GM18502 (cell line): ENCODE measurements around the gene USB1.

ENCODE experiments used
- ATAC-seq: cut with Tn5 transposase; IDR thresholded peaks from one replicate; pipeline ENCODE4 v1.9.1; 2021; ENCODE audit warnings: mild to moderate bottlenecking; ENCODE audit not compliant: unreplicated experiment, poor library complexity

Gene USB1, protein sequence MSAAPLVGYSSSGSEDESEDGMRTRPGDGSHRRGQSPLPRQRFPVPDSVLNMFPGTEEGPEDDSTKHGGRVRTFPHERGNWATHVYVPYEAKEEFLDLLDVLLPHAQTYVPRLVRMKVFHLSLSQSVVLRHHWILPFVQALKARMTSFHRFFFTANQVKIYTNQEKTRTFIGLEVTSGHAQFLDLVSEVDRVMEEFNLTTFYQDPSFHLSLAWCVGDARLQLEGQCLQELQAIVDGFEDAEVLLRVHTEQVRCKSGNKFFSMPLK

DNA sequence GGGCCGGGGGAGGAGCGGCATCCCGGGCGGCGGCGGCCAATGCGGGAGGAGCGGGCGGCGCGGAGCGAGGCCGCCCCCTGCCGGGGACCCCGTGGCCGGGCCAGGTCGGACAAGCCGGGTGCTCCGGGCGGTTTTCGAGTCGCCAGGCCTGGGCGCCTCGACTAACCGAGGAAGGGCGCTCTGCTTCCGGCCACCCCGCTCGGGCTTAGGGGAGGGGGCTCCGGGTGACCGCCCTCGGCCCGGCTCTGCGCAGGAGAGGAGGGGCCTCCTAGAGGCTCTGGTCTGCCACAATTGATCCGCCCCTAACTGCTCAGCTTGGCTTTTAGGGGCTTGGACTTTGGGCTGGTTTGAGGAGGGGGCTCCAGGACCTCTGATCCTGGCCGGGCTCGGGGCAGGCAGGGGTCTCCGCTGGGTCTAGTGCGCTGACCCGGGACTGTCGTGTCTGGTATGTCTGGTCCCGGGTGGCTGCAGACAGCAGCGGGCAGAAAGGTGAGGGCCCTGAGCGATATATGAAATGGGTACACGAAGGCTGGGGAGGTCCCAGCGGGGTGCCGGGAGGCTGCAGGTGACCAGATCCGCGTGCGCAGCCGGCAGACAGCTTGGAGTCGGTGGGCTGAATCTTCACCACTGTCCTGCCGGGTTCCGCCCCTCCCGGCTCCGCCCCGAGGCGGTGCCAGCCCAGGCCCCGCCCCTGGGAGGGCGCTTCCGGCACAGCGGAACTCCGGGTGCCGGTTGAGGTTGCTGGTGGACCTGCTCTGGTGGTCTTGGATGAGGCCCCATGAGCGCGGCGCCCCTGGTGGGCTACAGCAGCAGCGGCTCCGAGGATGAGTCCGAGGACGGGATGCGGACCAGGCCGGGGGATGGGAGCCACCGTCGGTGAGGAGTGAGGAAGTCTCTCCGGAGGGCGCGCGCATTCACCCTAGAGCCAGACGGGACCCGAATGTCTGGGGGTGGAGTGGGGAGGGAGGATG, at the start of gene USB1:
Gene USB1, plus strand, starts transcription at position 702 of the 971 bp plus-strand sequence. Its CDS starts 77 bp downstream, at position 779.
- peak; percentile 83 for ATAC-seq

DNA sequence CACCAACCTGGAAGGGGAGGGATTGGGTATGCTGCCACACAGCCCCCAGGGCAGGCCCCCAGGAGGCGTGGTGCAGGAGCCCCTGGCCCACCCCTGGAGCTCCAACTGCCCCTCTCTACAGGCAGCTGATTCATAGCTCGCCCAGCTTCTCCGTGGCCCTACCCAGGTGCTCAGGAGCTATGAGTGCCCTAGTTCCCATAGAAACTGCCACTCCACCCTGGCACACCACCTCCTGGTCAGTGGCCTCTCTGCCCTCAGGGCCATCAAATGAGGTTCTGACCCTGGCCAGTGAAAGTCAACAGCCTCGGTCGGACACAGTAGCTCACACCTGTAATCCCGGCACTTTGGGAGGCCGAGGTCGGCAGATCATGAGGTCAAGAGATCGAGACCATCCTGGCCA, 48.3 kb upstream of the USB1 start:
- no peak for ATAC-seq

DNA sequence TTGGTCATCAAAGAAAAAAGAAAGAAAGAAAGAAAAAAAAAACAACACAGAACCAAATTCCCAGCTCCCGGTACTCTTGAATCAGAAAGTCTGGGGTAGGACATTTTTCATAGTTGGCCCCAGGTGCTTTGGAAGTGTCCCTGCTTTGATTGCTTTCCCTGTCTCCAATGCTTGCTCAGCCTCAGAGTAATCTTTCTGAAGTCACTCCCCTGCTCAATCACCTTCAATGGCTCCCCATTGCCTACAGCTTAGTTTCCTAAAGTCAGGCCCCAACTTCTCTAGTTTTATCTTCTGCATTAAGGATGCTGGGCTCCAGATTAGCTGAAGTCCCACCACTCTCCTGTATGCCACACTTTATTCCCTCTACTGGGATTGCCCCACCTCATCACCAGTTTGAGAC, 47.4 kb upstream of the USB1 start:
- no peak for ATAC-seq

DNA sequence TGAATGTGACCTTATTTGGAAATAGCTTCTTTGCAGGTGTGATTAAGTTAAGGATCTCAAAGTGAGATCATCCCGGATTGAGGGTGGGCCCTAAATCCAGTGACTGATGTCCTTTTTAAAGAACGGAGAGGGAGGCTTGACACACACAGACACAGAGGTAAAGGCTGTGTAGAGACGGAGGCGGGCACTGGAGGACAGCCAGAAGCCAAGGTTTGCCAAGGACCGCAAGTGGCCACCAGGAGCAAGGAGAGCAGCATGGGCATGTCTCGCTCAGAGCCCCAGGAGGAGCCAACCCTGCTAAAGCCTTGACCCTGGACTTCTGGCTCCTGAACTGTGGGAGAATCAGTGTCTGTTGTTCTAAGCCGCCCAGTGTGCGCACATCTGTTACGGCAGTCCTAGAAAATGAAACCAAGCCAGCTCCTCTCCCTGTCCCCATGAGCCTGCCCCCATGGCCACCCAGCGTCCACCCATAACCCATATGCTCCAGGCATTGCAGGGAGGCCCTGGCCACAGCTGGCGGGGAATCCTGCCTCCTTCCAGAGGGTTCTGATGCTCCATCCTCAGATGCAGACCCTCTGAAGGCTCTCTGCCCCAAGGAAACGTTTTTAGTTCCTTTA, 45.5 kb upstream of the USB1 start:
- ATAC-seq, result no peak

DNA sequence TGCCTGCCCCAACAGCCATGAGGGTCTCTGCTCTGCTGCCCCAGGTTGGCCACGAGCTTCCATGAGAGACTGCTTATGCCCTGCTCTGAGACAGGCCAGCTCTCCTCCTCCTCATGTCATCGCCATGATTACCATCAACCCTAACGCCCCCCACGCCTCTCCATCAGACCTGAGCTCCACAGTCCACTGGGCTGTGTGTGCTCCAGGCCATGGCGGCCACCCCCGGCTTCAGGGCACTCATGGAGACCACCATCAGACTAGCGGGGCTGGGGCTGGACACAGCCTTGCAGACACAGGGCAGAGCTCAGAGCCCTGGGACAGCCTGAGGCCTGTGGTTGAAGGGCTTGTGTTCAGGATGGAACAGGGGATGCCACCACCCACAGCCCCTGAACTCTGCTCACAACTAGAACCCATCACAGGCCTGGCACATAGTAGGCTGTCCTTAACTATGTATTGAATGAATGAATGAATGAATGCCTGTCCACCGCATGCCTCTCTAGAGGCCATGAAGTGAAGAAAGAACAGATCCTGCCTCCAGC, 44.9 kb upstream of the USB1 start:
- ATAC-seq, result no peak

DNA sequence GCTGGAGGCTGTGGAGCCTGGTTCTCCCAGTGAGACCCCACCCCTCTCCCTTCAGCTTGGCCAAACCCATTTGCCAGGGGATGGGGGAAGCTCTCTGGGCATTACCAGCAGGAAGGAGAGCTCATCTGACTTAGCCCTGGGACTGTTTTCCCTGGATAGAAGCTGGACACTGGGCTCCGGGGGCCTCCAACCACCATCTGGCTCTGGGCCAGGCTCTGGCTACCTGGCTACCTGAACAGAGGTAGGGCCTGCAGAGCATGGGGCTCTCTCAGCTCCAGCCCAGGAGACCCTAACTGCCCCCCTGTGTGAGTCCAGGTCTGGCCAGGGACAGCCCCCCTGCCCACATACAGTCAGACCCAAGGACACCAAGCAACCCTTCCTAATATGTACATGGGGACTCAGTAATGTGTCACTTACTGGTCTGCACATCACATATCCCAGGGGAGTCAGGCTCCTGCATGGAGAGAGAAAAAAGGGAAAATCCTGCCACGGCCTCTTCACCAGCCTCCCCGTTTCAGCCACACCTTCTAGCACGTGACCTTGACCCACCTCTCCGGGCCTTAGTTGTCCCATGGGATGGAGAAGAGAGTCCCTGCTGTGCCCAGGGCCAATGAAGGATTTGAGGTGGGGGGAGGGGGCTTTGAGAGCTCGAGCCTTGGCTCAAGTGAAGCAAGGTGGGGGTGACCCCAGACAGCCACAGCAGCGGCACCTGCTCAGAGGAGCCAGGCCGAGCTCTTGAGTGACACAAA, 44.1 kb upstream of the USB1 start:
- no peak for ATAC-seq

DNA sequence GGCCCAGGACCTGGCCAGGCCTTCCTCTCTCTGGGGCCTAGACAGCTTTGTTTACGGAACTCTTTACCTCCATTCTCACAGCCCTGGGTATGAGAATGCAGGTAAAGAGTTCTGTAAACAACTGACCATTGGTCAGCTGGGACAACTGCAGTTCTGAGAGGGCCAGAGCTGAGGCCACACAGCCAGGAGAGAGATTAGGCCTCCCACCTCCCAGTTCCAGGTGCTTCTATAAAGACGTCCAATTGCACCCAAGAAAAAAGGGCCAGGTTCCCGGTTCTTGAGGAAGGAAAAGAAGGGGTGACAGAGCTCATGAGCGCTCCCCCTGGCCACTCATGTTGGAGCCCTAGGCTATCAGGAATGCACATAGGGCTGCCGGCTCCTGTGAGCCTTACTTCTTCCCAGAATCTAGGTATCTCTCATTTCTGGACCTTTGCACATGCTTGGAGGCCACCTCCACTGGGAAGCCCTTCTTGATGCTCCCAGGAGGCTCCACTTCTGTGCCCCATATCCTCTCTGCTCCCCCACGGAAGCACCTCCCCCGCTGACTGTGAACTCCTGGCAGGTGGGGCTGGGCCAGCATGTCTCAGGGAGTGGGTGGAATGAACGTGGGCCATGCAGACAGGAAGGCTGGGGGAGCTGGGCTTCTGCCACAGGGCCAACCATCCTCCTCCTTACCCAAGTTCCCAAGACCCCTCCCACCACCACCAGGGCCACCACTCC, 43.4 kb upstream of the USB1 start:
- no peak for ATAC-seq

DNA sequence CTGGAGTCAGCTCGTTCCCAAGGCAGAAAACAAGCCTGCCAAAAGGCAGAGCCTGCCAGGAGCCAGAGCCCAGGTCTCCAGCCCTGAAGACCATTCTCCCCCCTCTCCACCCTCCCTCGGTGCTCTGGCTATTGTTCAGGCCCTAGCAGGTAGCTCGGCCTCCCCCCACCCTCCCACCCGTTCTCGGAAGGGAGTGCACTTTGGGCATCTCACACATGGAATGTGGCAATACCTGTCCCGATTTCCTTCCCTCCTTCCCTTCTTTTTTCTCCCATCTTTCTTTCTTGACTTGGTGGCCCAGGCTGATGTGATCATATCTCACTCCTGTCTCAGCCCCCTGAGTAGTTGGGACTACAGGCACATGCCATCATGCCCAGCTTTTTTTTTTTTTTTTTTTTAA, 42.7 kb upstream of the USB1 start:
- ATAC-seq, result no peak

DNA sequence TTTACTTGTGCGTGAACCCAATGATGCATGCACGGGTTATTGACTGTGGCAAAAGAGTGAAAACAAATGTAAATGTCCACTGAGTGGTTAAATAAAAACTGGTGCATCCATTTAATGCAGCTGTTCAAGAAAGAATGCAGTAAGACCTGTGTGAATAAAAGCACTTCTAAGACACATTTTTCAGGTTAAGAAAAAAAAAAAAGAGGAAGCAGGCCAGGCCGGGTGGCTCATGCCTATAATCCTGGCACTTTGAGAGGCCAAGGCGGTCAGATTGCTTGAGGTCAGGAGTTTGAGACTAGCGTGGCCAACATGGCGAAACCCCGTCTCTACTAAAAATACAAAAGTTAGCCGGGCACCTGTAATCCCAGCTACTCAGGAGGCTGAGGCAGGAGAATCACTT, 42.1 kb upstream of the USB1 start:
- ATAC-seq, result no peak

DNA sequence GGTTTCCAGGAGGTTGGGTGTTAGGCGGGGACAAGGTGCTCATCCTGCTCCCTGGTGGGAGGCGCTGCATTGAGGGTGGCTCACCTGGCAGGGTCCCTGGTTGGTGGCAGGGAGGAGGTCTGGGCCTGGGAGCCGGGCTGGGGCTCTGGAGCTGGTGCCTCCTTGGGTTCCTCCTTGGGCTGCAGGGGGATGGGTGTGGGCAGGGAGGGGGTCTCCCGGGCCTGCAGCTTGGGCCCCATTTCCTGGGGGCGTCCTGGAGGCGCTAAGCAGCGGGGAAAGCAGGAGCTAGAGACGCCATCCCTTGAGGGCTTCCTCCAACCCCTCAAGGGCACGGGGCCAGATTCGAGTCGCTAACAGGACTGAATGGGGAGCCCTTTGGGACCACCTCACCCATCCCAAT, 41.4 kb upstream of the USB1 start:
- no peak for ATAC-seq

DNA sequence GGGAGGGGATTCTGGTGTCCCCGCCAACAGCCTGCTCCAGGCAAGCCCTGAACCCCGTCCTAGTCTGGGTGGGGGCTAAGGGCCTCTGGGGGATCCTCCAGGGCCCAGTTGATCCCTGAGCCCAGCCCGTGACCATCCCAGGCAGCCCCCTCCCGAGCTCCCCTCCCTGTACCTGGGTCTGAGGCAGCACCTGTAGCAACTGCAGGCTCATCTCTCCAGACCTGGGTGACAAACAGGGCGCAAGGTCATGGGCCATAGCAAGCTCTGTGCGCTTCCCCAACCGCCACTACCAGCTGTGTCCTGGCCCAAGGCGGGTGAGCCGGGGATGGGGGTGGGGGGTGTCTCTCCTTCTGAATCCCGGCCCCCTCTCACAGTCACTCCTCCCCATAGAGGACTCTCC, 40.9 kb upstream of the USB1 start:
- ATAC-seq, result no peak

DNA sequence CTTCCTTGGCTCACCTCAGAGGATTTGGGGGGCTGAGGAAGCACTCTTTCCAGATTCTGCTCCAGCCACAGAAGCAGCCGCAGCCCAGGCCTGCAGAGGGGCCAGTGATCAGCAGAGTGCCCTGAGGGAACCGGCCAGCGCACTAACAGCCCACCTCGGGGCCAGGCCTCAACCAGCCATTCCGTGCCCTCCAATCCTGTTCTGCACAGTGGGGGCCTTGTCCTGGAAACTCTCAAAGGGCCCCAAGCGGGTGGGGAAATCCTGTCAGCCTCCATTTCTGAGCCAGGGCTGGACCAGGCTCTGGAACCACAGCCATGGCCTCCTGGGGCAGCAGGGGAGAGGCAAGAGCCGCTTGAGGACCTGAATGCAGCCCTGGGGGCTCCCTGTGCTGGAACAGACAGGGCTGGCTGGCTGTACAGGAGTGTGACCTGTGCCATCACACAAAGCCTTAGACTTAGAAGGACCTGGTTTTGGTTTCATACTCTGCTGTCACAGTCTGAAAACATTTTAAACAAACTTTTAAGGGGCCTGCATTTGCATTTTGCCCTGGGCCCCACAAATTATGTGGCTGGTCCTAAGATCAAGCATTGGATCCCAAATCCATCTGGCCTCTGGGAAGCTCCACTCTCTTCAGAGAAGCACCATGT, 40.3 kb upstream of the USB1 start:
- no peak for ATAC-seq

DNA sequence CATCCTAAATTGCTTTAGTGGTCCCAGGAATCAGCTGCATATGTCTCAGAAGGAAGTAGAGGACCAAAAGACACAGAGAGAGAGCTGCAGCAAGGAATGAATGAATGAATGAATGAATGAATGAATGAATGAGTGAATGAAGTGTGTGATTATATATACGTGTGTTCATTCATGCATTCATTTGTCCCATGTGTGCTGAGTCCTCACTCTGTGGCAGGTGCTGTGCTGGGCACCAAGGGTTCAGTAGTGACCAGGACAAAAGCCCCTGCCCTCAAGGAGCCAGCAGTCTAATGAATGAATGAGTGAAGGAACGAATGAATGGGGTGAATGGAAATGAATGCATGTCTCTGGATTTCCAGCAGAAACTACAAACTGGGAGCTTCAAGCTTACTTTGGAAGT, 39.7 kb upstream of the USB1 start:
- ATAC-seq, result no peak

DNA sequence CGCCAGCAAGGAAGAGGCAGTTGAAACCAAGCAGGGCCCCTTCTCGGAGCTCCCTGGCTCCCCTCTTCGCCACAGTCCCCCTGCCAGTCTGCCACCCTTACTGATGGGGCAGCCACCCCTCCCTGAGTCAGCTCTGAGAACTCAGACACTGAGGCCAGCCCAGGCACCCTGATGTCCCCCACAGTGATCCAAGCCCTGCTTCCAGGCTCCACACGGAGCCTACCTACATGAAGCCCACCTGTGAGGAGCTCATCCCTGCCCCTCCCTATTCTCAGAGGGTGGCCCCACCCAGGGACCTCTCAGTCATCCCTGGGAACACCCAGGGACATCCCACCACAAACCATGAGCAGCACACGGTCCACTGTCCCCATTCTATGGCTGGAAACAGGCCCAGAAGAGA, 39.2 kb upstream of the USB1 start:
- no peak for ATAC-seq

DNA sequence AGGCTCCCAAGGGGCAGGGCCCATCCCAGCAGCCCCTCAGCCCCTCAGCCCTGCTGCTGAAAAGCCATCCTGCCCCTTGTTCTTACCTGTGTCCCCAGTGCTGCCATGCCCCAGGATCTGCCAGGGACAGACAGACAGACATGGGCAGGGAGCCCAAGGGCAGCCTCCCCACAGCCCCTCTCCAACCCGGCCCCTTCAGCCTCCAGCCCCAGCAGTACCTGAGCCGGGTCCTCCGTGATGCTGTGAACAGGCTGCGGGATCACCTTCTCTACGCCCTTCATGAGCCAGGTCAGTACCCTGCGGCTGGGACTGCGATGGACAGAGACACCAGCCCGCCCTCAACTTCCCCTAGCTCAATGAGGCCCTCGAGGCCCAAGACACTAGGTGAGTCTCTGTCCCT, 38.5 kb upstream of the USB1 start:
- no peak for ATAC-seq

DNA sequence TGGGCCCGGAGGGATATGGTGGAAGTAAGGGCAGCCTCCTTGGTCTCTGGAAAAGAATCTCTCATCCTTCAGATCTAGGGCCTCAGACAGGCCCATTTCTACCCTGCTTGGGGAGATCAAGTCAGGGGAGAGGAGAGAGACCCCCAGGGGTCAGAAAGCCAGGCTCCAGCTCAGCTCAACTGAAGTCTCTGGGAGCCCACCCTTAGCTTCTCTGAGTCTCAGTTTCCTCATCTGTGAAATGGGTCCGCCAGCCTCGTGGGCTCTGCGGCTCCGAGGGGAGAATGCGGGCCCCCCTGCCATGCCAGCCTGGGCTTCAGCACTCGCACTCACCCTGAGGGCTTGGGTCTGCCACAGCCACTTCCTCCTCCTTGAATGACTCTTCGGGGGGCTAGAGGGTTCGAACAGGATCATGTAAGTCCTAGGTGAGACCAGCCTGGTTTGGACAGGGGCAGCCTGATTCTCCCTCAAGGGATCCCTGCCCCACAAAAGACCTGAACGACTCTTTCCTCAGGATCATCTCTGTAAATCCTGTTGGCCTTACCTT, 37.0 kb upstream of the USB1 start:
- ATAC-seq, result no peak

DNA sequence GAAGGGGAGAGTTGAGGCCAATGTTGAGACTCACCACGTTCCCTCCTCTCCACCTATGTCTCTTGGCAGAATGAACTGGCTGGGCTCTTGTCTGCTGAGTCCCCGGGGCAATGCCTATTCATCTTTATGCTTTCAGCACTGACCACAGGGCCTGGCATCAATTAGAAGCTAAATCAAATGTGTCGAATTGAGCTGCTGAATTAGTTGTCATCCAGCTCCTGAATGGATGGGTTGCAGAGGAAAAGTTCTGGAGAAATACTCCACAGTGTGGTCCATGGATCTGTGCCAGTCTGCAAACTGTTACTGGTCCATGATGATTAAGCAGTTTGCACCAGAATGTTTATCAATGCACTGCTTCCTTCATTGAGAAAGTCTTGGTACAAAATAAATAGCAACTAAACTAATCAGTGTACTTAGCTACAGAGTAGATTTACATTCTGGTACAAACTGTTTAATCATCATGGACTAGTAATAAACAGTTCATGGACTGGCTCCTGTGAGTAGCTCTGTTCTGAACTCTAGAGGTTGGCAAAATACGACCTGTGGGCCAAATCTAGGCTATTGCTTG, 34.9 kb upstream of the USB1 start:
- no peak for ATAC-seq

DNA sequence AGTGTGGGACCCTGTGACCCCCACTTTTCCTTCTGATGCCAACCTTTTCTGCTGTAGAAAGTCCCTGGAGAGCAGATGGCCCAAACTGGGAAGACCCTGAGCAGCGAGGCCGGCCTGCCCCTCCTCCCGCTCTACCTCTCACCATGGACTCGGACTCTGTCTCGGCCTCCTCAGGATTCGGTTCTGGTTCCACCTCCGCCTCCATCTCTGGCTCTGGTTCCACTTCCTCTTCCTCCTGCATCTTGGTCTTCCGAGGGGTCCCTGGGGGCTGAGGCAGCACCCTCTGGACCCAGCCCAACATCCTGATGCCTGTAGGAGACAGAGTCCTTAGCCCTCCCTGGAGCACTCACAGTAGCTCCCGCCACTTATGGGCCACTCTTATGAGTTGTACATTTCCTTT, 34.2 kb upstream of the USB1 start:
- no peak for ATAC-seq

DNA sequence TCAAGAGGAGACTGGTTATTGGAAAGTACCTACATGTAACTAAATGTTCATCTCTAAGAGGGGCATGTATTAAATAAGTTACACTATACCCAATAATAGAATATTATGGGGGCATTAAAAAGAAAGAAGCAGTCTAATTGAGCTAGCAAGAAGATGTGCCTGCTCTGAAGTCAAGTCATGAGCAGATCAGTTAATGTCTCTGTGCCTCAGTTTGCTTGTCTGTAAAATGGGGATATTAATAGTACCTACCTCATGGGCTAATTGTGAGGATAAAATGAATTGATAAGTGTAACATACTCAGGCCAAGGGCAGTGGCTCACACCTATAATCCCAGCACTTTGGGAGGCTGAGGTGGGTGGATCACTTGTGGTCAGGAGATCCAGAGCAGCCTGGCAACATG, 33.3 kb upstream of the USB1 start:
- ATAC-seq, result no peak
